Neural progenitor cell (in vitro differentiated cells): ENCODE data around the gene MLYCD. TPM values are rescaled to one million over a fixed set of nuclear protein-coding genes. Genes with fewer than 3 reads are reported as not detected.

Experiments used
- DNase-seq: peaks from one replicate; pipeline ENCODE4 v3.0.0-alpha.2; 2016; ENCODE audit warnings: low spot score
- H2AFZ ChIP-seq: fragments of 200-600 bp; sonication (generic); replicated peaks from 2 replicates; pipeline ENCODE4 v1.6.1; 2016; ENCODE audit warnings: antibody characterized with exemption
- H3F3A ChIP-seq: fragments of 200-600 bp; sonication (generic); 2 replicates; pipeline ENCODE4 v1.6.1; 2016; ENCODE audit warnings: antibody characterized with exemption, low read depth
- H3K27ac ChIP-seq: fragments of 200-600 bp; sonication (generic); 2 replicates; pipeline ENCODE4 v1.5.1; 2016; ENCODE audit warnings: mild to moderate bottlenecking
- H3K27me3 ChIP-seq: fragments of 200-600 bp; sonication (generic); 2 replicates; pipeline ENCODE4 v1.6.1; 2016; ENCODE audit warnings: mild to moderate bottlenecking, moderate library complexity
- H3K36me3 ChIP-seq: fragments of 200-600 bp; sonication (generic); 2 replicates; pipeline ENCODE4 v1.5.1; 2016
- H3K4me1 ChIP-seq: fragments of 200-600 bp; sonication (generic); 2 replicates; pipeline ENCODE4 v1.6.1; 2016; ENCODE audit warnings: mixed run types
- H3K4me2 ChIP-seq: fragments of 200-600 bp; sonication (generic); 2 replicates; pipeline ENCODE4 v1.6.1; 2016
- H3K4me3 ChIP-seq: fragments of 200-600 bp; sonication (generic); 2 replicates; pipeline ENCODE4 v1.5.1; 2016
- H3K79me2 ChIP-seq: fragments of 200-600 bp; sonication (generic); 2 replicates; pipeline ENCODE4 v1.6.1; 2016; ENCODE audit warnings: low read depth
- H3K9ac ChIP-seq: fragments of 200-600 bp; sonication (generic); 2 replicates; pipeline ENCODE4 v1.6.1; 2016
- H3K9me3 ChIP-seq: fragments of 200-600 bp; sonication (generic); 2 replicates; pipeline ENCODE4 v1.5.1; 2016; ENCODE audit warnings: low read depth
- H4K20me1 ChIP-seq: fragments of 200-600 bp; sonication (generic); 2 replicates; pipeline ENCODE4 v1.6.1; 2016; ENCODE audit warnings: low read depth
- H3K27ac Mint-ChIP-seq: 3 replicates; pipeline ENCODE4 v1.8.0; 2021; ENCODE audit warnings: mixed read lengths
- H3K27me3 Mint-ChIP-seq: 2 replicates; pipeline ENCODE4 v1.8.0; 2022; ENCODE audit warnings: low read depth, mild to moderate bottlenecking, inconsistent platforms, moderate library complexity, mixed read lengths; ENCODE audit not compliant: insufficient read depth
- H3K36me3 Mint-ChIP-seq: 3 replicates; pipeline ENCODE4 v1.8.0; 2021; ENCODE audit warnings: mixed read lengths
- H3K4me1 Mint-ChIP-seq: 3 replicates; pipeline ENCODE4 v1.8.0; 2021; ENCODE audit warnings: mixed read lengths
- H3K4me3 Mint-ChIP-seq: 3 replicates; pipeline ENCODE4 v1.8.0; 2021; ENCODE audit warnings: mild to moderate bottlenecking, moderate library complexity, mixed read lengths
- H3K9me3 Mint-ChIP-seq: 3 replicates; pipeline ENCODE4 v1.8.0; 2020; ENCODE audit warnings: mixed read lengths
- EZH2 ChIP-seq: fragments of 200-600 bp; sonication (generic); IDR thresholded peaks from 2 replicates; pipeline ENCODE4 v1.6.1; 2017; ENCODE audit warnings: antibody characterized with exemption, mild to moderate bottlenecking, moderate library complexity
- EZH2phosphoT487 ChIP-seq: fragments of 200-600 bp; sonication (generic); IDR thresholded peaks from 2 replicates; pipeline ENCODE4 v1.6.1; 2017; ENCODE audit warnings: antibody characterized with exemption
- total RNA-seq: library from RNA; depleted of rRNA; stranded (reverse); fragments of >200 nt; gene quantifications from 2 replicates; pipeline ENCODE4 v1.2.3, GENCODE V29; 2015; ENCODE audit warnings: low replicate concordance
- TF ChIP-seq, protein P1 (sequence below): fragments of 200-600 bp; sonication (generic); IDR thresholded peaks from 2 replicates; pipeline ENCODE4 v1.5.1; 2017; ENCODE audit warnings: antibody characterized with exemption, mild to moderate bottlenecking

Gene MLYCD
- total RNA-seq, 1 donor from 2014 or later = 2.5 TPM

DNA sequence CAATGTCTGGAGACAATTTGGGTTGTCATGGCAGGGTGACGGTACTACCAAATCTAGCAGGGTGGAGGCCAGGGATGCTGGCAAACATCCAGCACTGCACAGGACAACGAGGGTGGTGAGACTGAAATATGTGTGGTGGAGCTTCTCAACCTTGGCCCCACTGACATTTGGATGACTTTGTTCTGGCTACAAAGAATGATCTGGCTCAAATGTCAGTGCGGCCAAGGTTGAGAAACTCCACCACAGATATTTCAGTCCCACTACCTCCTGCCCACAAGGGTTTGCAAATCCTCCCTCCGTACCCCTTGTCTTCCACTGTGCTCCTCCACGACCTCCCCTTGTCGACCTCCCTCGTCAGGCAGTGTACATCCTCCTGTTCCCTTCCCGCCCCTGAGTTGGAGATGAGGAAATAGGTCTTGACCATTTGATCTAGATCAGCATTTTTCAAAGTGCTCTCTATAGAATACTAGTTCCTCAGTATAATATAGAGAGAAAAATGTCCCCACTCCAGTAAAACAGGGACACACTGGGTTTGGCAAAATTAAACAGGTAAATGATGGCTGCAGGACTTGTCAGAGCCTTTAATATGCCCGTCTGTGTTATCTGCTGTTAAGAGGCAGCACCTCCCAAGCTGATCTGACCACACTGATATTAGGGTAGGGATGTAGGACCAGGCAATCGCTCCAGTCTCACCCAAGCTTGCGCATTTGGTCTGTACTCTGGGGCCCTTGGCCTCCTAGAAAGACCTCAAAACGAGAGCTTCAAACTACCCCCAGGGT is 60.9 kb downstream of the MLYCD start:
- H3K36me3 Mint-ChIP-seq = no peaks in the 10 kb centered on the region
- Histone ChIP-seq H3K4me1 (no peaks in the 10 kb centered on the region), H4K20me1 (no peaks in the 10 kb centered on the region), H3F3A (no peaks in the 10 kb centered on the region), H3K9me3 (no peaks in the 10 kb centered on the region), H2AFZ (no peak overlapping the region), H3K79me2 (no peaks in the 10 kb centered on the region), H3K36me3 (no peaks in the 10 kb centered on the region), H3K4me3 (no peak overlapping the region), H3K9ac (no peak overlapping the region), H3K27ac (no peak overlapping the region), H3K27me3 (no peaks in the 10 kb centered on the region), H3K4me2 (no peak overlapping the region)
- no peak for DNase-seq
- no peak overlapping the region for H3K27ac Mint-ChIP-seq
- no peaks in the 10 kb centered on the region for H3K9me3 Mint-ChIP-seq
- peaks cover 7% of the 10 kb centered on the region for H3K27me3 Mint-ChIP-seq
- no peak overlapping the region for H3K4me3 Mint-ChIP-seq
- TF ChIP-seq, protein P1, sequence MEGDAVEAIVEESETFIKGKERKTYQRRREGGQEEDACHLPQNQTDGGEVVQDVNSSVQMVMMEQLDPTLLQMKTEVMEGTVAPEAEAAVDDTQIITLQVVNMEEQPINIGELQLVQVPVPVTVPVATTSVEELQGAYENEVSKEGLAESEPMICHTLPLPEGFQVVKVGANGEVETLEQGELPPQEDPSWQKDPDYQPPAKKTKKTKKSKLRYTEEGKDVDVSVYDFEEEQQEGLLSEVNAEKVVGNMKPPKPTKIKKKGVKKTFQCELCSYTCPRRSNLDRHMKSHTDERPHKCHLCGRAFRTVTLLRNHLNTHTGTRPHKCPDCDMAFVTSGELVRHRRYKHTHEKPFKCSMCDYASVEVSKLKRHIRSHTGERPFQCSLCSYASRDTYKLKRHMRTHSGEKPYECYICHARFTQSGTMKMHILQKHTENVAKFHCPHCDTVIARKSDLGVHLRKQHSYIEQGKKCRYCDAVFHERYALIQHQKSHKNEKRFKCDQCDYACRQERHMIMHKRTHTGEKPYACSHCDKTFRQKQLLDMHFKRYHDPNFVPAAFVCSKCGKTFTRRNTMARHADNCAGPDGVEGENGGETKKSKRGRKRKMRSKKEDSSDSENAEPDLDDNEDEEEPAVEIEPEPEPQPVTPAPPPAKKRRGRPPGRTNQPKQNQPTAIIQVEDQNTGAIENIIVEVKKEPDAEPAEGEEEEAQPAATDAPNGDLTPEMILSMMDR = no peak
- TF ChIP-seq EZH2phosphoT487 = no peak
- no peak for TF ChIP-seq EZH2
- H3K4me1 Mint-ChIP-seq = peaks cover 6% of the 10 kb centered on the region

- Mint-ChIP-seq H3K27ac (no peak overlapping the region), H3K4me3 (no peak overlapping the region), H3K27me3 (peaks cover 5% of the 10 kb centered on the region), H3K4me1 (peaks cover 6% of the 10 kb centered on the region), H3K9me3 (no peaks in the 10 kb centered on the region), H3K36me3 (no peaks in the 10 kb centered on the region)
- Histone ChIP-seq H3K4me1 (no peaks in the 10 kb centered on the region), H3K79me2 (no peaks in the 10 kb centered on the region), H3K4me2 (no peak overlapping the region), H3F3A (no peaks in the 10 kb centered on the region), H3K27me3 (no peaks in the 10 kb centered on the region), H3K4me3 (no peak overlapping the region), H3K9me3 (no peaks in the 10 kb centered on the region), H3K27ac (no peak overlapping the region), H2AFZ (no peak overlapping the region), H3K36me3 (no peaks in the 10 kb centered on the region), H3K9ac (no peak overlapping the region), H4K20me1 (no peaks in the 10 kb centered on the region)
- TF ChIP-seq EZH2phosphoT487 (no peak), EZH2 (no peak)
- TF ChIP-seq, protein P1 = no peak
- no peak for DNase-seq
Observed at GRCh38 chr16:83960521-83961249, 61.8 kb downstream of the MLYCD start.

- TF ChIP-seq EZH2phosphoT487 (no peak), EZH2 (no peak)
- TF ChIP-seq, protein P1 = no peak
- Mint-ChIP-seq H3K36me3 (no peaks in the 10 kb centered on the region), H3K27ac (no peak overlapping the region), H3K9me3 (no peaks in the 10 kb centered on the region), H3K27me3 (peaks cover 5% of the 10 kb centered on the region), H3K4me1 (peaks cover 7% of the 10 kb centered on the region), H3K4me3 (no peak overlapping the region)
- DNase-seq = no peak
- Histone ChIP-seq H3K27ac (no peak overlapping the region), H3K36me3 (no peaks in the 10 kb centered on the region), H3K9ac (no peak overlapping the region), H3K4me1 (no peaks in the 10 kb centered on the region), H3K27me3 (no peaks in the 10 kb centered on the region), H3K4me2 (no peak overlapping the region), H3K4me3 (no peak overlapping the region), H2AFZ (no peak overlapping the region), H3F3A (peaks cover under 1% of the 10 kb centered on the region), H4K20me1 (no peaks in the 10 kb centered on the region), H3K79me2 (no peaks in the 10 kb centered on the region), H3K9me3 (no peaks in the 10 kb centered on the region)
Observed at GRCh38 chr16:83961591-83961990, 62.7 kb downstream of the MLYCD start.
